CD4-positive, alpha-beta T cell treated with Interleukin-12 subunit alpha and Interleukin-12 subunit beta, for 1 hour (primary cell): Measurements from ENCODE around the gene CYP27C1.
"Not testable (repeated sequence)": the region's sequence is repeated elsewhere in the genome, so short reads cannot be mapped to it uniquely, and the experiment has no call there.

Experiments
- DNase-seq: peaks from one replicate; pipeline ENCODE4 v3.0.0-alpha.2; 2020

Gene CYP27C1

DNA sequence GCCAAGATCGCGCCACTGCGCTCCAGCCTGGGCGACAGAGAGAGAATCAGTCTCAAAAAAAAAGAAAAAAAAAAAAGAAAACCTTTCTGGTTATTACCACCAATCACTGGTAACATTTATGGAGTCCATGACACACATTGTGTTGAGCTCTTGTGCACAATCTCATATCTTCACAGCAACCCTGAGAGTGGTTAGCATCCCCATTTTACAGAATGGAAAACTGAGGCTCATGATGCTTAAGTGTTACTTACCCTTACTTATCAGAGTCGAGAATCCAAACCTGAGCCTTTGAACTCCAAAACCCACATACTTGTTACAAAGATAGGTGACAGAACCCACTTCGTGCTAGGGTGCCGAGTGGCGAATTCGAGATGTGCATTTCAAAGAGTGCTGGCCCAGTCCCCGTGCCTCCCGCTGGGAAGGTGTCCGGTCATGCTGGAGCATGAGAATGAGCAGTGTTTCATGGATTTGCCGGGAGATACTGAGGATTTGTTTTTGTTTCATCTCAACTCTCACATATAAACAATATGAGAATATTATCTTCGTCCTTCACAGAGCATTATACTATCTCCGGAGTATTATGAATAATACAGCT lies 50.9 kb downstream of the CYP27C1 start:
- DNase-seq, result no peak

DNA sequence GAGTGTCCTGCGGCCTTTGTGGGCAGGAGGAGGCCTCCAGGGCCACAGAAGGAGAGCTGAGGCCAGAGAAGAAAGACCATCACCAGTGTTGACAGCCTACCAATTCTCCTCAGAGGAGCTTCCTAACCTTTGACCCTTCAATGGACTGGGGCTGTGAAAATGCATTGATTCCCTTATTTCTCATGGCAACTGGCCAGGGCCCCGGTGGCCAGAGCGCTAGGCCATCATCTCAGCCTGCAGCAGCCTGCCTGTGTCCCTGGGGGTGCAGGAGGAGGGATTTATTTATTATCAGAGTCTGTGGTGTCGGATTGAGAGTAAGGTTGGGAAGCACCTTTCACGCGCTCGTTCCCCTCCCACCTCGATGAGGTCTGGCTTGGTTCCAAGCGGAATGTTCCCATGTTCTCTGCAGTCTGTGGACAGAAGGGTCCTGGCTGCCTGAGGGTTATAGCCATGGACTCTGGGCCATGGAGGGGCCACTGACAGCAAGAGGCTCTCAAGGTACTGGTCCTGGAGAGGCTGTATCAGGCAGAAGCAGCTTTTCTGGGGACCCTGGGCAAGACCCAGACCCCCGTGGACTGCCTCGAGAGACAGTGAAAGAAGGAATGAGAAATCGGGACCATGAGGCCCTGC lies 53.8 kb downstream of the CYP27C1 start:
- DNase-seq, result no peak

DNA sequence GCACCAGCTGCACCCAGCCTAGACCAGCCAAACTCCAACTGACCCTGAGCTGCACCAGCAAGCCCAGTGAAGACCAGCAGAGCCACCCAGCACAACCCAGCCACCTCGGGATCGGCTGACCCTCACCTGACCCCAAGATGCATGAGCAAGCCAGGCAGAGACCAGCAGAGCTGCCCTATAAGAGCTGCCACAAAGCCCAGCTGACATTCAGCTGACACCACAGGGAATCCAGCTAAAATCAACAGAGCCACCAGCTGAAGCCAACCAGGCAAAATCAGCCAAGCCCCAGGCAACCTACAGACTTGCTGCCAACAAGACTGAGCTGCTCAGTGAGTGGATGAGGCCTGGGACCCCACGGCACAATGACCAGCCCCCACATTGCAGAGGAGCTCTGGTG lies 54.6 kb downstream of the CYP27C1 start:
- no peak for DNase-seq

DNA sequence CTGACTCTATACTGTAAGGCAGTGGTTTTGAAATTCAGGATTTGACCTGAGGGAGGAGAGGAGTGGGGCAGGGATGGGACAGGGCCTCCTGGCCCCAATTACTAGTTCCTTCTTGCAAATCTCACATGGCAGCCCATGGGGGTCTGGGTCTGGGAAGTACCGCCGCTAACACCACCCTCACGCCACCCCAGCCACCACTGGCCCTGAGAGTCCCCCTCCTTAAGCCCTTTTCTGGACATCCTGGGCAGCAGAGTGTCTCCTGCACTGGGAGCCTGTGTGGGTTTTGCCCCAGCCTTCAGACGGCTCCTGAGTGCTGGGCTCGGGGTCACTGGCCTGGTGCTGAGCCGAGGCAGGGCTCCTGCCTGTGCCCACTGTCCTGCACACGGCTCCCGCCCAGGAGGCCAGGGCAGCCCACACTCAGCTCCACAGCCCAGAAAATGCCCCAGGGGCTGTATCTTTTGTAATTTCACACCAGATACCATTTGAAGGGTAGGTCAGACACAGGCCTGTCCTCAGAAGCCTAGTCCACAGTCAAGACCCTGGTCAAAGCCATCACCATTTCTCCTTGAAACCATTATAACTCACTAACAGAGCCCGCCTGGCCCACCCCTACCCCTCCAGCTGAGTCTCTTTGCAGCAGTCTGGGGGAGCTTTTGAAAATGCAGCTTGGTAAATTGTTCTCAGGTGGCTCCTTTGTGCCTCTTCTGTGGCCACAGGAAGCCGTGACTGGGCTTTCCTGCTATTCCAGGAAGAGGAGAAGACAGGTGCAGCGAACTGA lies 55.1 kb downstream of the CYP27C1 start:
- no peak for DNase-seq

DNA sequence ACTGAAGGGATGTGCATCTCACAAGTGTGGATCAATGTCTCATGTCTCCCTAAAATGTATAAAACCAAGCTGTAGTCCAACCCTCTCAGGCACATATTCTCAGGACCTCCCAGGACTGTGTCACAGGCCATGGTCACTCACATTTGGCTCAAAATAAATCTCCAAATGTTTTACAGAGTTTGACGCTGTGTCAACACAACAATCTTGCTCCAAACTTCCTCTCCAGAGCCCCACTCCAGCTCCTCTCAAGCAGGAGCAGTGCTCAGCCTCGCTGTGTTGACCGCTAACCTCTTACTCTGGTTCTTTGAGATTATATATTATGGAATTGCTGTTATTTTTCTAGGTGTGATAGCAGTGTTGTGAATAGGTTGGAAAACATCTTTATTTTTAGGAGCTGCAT lies 56.2 kb downstream of the CYP27C1 start:
- DNase-seq, result no peak

DNA sequence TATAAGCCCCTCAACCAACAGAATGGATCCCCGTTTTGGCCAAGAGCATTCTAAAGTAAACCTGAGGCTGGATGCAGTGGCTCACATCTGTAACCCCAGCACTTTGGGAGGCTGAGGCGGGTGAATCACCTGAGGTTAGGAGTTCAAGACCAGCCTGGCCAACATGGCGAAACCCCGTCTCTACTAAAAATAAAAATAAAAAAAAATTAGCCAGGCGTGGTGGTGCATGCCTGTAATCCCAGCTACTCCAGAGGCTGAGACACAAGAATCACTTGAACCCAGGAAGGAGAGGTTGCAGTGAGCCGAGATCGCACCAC lies 57.1 kb downstream of the CYP27C1 start:
- DNase-seq, result not testable (repeated sequence)

DNA sequence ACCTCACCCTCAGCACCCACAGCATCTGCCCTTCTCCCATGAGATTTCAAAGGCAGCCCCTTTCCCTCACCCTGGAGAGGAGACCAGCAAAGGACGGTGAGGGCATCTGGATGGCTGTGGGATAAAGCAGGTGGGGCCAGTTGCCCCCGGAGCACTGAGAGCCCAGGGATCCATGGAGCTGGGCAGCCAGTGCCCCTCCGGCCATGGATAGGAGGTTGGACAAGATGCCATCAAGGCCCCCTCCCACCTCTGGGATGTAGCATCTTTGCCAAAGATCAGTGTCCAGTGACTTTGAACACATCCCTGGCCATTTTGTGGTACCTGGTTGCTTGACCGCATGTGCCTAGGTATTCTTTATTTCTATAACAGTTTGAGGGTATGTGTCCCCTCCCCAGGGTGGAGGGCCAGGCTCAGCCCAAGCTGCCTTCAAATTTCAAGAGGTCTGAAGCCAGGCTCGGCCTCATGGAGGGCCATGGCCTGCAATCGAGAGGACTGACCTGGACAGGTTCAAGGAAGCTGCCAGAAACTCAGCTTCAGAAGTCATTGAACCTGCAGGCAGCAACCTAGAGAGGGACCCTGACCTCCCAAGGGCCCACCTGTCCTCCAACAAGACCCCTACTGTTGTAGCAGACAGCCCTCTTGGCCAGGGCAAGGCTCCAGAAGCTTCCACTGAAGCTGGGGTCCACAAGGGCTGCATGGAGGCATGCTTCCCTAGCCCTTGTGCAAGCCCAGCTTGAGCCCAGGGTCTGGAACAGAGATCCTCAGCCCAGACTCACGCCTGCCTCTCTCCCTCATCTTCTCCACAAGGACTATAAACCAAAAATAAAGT lies 57.6 kb downstream of the CYP27C1 start:
- DNase-seq, result no peak

DNA sequence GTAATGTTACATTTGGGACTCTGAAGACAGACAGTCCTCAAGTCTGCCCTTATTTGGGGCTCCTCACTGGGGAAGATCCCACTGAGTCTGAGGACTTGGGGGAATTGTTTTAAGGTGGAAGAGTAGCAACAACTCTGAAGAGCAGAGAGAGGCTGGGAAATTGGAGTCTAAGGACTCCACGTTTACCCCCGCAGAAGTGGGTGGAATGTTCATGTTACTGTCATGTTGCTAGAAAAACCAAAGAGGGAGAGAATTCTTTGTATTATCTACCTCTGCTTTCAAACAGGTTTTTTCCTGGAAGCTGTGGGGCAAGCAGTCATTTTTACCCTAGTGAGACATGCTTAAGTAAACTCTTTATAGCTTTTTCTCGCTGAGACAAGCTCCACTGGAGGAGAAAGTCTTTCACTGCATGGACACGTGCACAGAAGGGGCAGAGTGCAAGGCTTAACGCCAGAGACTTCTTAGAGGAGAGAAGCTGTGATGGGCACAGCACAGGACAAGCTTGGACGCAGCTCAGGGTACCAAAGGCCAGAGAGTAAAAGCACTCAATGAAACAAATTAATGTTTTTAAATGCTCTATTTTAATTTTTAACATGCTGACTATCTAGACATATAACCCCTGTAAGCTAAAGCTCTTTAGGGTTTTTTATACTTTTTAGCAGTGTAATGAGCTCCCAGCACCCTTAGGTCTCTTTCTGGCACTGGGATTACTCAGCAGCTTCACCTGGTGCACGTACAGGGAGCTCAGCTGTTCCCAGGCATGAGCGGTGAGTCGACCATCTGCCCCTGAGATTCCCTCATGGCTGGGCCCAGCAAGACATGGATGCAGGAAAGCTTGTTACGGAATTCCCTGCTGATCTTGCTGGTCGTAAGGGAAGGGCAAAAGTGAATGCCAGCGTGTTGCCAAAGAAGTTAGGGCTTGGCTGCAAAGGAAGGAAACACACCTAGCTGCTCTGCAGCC lies 58.6 kb downstream of the CYP27C1 start:
- DNase-seq, result no peak

DNA sequence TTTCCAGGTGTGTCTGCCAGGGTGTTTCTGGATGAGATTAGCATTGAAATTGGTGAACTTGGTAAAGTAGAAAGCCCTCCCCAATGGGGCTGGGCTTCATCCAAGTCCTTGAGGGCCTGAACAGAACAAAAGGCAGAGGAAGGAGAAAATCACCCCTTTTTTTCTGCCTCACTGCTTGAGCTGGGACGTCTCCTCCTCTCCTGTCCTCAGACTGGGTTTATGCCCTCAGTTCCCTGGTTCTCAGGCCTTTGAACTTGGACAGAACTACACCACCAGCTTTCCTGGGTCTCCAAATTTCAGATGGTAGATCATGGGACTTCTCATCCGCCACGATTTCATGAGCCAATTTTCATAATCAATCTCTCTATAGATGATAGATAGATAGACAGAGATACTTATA lies 59.4 kb downstream of the CYP27C1 start:
- DNase-seq, result no peak

DNA sequence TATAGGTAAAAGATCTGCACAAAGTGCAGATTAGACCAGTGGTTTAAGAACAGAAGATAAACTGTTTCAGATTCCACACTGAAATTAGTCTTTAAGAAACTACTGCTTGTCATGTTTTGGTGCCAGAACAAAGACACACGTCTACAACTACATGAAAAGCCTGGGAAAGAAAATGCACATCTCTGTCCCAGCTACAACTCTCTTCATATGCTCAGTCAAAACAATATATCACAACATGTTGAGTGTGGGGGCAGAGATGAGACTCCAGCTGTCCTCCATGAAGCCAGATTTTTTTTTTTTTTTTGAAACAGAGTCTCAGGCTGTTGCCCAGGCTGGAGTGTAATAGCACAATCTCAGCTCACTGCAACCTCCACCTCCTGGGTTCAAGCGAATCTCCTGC lies 60.6 kb downstream of the CYP27C1 start:
- no peak for DNase-seq

DNA sequence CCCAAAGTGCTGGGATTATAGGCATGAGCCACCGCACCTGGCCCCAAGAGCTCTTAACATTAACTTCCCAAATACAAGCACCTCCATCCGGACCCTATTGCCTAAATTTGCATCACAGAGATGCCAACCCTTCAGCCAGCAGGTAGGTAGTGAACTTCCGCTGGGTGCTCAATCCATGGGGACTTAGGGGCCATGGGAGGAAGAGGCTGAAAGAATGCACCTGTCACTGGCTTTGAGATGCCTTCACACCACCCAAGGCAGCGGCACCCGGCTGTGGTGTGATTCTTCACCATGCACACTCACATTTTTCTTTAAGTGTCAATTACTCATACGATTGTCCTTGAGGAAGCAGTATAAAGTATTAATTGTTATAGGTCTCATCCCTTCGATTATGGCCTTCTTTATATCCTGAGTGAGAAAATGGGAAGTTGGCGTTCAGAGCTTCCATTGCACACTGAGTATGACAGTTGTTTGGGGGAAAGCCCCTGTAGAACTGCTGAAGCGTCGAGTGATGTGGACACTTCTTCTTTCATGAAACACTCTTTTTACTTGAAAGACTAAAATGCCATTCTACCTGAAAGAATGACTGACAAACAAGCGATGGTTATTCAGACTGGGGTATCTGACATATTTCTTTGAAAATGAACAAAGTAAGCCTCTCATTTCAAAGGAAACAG lies 61.3 kb downstream of the CYP27C1 start:
- DNase-seq, result no peak

DNA sequence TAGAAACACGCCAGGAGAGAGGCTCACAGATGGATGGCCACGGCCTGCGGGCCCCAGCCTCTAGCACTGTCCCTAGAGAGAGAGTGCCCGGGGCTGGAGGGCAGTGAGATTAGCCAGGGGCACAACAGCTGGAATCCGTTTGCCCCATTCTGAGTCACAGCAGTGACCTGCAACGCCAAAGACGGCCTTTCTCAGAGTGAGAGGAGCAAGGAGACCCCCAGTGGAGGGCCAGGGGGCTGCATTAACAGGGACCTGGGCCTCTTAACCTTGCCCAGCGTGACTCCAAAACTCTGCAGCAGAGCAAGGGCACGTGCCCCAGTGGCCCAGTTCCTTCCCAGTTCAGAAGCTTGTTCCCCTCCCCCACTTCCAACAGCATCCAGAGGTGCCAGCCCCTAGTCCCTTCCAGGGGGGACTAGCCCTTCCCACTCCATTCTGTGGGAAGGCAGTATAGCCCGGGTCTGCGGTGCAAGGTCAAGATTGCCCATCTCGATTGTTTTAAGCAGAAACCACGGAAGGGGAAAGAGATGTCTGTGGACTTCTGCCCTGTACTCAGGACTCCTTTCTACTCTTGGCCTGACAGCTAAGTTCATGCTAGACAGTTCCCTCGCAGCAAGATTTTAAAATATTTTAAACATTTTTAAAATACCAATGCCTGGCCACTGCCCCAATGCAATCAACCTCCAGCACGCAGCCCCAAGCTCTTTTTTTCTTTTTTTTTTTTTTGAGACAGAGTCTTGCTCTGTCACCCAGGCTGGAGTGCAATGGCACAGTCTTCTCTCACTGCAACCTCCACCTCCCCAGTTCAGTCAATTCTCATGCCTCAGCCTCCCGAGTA lies 62.2 kb downstream of the CYP27C1 start:
- no peak for DNase-seq

DNA sequence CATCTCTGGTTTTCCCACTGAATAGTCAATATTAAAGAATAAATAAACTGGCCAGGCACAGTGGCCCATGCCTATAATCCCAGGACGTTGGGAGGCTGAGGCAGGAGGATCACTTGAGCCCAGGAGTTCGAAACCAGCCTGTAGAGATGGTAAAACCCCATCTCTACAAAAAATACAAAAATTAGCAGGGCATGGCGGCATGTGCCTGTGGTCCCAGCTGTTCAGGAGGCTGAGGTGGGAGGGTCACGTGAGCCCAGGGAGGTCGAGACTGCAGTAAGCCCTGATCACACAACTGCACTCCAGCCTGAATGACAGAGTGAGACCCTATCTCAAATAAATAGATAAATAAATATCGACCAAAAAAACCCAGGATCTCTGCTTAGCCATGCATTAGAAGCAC lies 63.0 kb downstream of the CYP27C1 start:
- no peak for DNase-seq

DNA sequence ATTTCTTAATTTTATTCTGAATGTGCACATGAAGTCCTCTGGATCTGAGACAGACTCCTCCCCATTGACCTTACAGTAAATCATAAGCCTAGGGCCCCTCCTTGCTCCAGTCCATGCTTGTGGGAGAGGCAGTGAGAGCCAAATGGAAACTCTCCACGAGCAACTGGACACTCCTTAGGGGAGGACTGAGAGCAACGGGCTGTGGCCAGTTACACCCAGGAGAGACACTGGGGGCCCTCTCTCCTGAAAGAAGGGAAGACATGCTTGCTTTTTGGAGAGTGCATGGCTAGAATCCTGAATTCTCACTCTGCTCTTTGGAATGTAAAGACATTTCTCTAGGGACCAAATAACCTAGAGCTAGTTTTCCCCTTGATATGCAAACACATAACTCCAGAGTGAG lies 64.2 kb downstream of the CYP27C1 start:
- DNase-seq, result no peak

DNA sequence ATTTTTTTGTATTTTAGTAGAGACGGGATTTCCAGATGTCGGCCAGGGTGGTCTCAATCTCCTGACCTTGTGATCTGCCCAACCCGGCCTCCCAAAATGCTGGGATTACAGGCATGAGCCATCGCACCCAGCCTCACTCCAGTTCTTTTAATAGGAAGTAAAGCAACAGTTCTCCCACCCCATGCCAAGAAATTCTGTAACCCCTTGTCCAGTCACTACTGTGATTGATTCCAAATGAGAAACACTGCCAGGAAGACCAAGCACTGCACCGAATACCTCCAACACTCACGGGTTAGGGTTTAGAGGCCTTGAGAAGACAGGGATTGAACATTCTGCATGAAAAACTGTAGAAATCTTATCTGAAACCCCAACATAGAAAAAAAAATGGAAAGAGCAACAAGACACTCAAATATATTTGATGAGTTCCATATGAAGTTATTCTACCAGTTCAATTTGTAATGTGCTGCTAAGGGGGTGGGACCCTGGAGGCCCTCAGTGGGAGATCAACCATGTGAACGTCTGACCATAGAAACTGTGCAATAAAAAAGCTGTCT lies 65.0 kb downstream of the CYP27C1 start:
- DNase-seq, result no peak

DNA sequence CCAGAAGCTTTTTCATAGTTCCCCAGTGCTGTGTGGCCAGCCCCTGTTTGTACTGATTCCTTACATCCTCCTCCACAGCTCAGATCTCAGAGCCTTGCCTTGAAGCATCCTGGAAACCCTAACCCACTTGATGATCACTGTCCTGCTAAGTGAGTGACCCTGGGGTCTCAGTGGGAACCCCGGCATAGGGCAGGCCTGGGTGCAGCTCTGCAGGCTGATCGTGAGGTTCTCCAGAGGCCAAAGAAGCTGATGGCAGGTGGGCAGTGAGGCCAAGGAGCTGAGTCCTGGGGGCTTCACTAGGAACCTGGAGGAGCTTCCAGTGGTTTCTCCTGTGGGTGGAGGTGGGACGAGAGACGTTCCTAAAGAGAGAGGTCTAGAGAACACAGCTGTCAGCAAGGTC lies 65.7 kb downstream of the CYP27C1 start:
- no peak for DNase-seq

DNA sequence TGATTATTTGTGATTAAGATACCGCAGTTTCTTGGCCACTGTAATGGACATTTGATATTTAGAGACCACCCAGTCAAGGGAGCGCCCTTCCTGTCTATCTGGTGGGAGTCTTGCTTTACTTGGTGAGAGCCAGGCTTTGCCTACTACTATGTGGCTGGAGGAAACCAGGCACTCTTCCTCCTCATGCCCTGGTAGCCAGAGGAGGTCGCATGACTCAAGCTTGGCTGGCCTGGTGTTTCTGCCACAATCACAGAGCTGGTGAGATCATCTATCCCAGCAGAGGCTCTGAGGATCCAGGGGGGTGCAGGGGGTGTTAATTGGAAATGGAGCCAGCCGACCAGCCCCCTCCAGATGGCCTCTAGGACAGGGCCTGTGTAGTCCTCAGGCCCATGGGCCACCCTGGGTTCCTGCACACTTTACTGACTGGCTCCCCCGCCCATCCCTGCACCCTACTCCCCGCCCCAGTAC lies 66.4 kb downstream of the CYP27C1 start:
- no peak for DNase-seq

DNA sequence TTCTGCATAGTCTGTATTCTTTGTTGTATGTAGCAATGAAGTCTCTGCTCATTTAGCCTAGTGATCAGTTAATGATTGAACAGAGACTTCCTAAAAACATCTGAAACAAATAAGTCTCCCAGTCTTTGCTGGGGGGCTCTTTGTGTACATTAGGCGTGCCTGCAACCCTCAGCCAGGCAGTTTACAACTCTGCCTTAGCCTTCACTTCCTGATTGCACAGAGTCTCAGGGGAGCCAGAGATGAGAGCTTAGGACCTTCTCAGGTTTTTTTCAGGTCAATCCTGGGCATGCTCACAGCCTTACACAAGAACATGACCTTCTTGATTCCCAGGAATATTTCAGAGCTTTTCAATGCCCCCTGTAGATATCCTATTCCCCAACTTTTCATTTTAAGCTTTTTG lies 69.1 kb downstream of the CYP27C1 start:
- no peak for DNase-seq

DNA sequence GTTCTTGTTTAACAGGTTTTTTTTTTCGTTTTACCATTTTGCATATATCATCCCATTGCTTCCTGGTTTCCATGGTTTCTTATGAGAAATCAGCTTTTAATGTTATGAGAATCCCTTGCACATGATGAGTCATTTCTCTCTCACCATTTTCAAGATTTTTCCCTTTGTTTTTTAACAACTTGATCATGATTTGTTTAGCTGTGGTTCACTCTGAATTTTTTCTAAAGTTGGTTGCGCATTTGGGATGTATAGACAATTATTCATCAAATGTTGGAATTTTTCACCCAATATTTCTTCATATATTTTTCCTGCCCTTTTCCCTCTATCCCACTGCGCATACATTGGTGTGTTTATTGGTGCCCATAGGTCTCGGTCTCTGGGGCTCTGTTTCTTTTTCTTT lies 70.7 kb downstream of the CYP27C1 start:
- DNase-seq, result no peak

DNA sequence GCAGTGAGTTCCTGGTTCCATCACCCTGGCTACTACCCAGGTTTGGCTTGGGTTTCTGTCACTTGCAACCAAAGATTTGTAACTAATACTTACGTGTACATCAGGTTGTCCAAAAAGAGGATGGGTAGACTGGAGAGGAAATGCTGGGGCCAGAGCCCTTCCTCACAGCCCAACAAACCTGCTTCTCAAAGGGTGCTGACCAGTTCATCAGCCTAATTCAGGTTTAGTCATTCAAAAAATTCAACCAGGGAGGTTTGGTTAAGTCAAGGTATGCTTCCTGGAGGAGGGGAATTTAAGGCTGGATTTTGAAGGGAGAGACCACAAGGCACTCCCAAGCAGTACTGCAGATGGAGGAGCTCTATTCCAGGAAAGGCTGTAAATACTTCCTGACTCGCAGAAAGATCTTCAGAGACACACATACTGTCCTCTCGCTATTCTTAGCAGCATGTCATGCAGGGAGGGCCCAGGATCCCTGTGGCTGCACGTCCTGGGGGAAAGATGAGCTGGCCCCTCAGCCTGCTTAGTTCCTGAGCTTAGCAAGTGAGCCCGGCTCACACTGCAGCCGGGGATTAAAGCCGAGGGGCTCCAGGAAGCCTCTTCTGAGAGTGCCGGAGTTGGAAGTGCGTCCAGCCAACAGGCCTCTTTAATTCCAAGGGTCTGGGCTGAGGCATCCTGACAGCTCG lies 73.1 kb downstream of the CYP27C1 start:
- no peak for DNase-seq
